NB4 (cell line): Measurements from ENCODE around the gene MUCL3.

ENCODE experiments used
- CTCF ChIP-seq: IDR thresholded peaks from one replicate; pipeline ENCODE4 v1.5.1; 2012; ENCODE audit warnings: low read depth, low read length
- POLR2A ChIP-seq: IDR thresholded peaks from 2 replicates; pipeline ENCODE4 v1.6.1; 2011; ENCODE audit warnings: mild to moderate bottlenecking; ENCODE audit not compliant: insufficient read length; ENCODE audit errors: extremely low read depth

GRCh38 chr6:30979690-30980089 lies 38.9 kb downstream of the MUCL3 start:
- TF ChIP-seq CTCF (no peak), POLR2A (no peak)
